Tibial artery (tissue), 4 donors: ENCODE data around the gene CHDH.

Source experiments
- DNase-seq, 2 donors: peaks; one replicate each; pipeline ENCODE4 v3.0.0-alpha.2; 2019
- H3K27ac ChIP-seq, 2 donors: fragments of 200-600 bp; sonication (generic) in 1 of 2; 1 replicate in 1 of 2; 2 replicates in 1 of 2; pipeline ENCODE4 v1.5.1; 2018 to 2019; ENCODE audit warnings: mild to moderate bottlenecking in 1 of 2
- H3K27me3 ChIP-seq, 2 donors: fragments of 200-600 bp; sonication (generic) in 1 of 2; one replicate each; pipeline versions ENCODE4 v1.5.1 to v1.6.0; 2016 to 2019
- H3K36me3 ChIP-seq, 3 donors: fragments of 200-600 bp; sonication (generic) in 2 of 3; one replicate each; pipeline ENCODE4 v1.5.1; 2016 to 2019; ENCODE audit warnings: mild to moderate bottlenecking in 2 of 3
- H3K4me1 ChIP-seq, 4 donors: fragments of 200-600 bp; sonication (generic) in 2 of 4; 1 replicate in 3 of 4; 2 replicates in 1 of 4; pipeline ENCODE4 v1.5.1; 2016 to 2019
- H3K4me3 ChIP-seq, 2 donors: fragments of 200-600 bp; sonication (generic) in 1 of 2; 1 replicate in 1 of 2; 2 replicates in 1 of 2; pipeline ENCODE4 v1.5.1; 2018 to 2019; ENCODE audit warnings: mild to moderate bottlenecking in 2 of 2
- H3K9me3 ChIP-seq, 3 donors: fragments of 200-600 bp; sonication (generic) in 1 of 3; one replicate each; pipeline ENCODE4 v1.5.1; 2016 to 2019
- CTCF ChIP-seq, 2 experiments: fragments of 200-600 bp in 1 of 2; fragments of 450-650 bp in 1 of 2; IDR thresholded peaks; one replicate each; pipeline ENCODE4 v1.5.1; 2017 to 2019; ENCODE audit warnings: antibody characterized with exemption in 2 of 2, mild to moderate bottlenecking in 1 of 2, moderate library complexity in 1 of 2
- intact Hi-C: fragments of 100-400 bp; cut with DNase I; formaldehyde crosslinking; loops from one replicate; pipeline ENCODE4 v1.15.0; 2023; ENCODE audit warnings: low total_unique reads

The CHDH gene

GRCh38 chr3:53791317-53791716 lies 54.9 kb downstream of the CHDH start:
- Histone ChIP-seq H3K27me3 (peaks cover 0 to 6% of the 10 kb centered on the region in 2 donors), H3K27ac (no peak overlapping the region), H3K4me3 (no peak overlapping the region), H3K4me1 (no peaks in the 10 kb centered on the region), H3K36me3 (no peaks in the 10 kb centered on the region), H3K9me3 (no peaks in the 10 kb centered on the region)
- intact Hi-C loops = no loop called here
- no peak for TF ChIP-seq CTCF (IDR thresholded peaks at IDR 0.05)
- no peak for DNase-seq

DNA sequence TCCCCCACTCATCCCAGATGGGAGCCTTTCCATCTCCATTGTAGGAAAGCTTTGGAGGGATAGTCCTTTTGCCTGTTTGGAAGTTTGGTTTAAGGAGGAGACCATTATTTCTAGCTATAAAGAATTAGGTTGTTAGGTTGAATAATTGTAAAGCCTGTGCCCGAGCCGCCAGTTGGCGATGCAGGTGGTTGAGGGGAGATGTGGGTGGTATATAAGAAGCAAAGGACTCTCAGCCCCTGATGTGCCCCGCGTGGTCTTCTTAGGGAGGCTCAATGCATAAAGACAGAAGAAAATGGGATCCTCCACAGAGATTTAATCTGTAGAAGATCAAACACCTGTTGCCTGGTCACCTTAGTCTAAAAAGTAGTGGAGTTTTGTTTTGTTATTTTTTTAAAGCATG lies 55.7 kb downstream of the CHDH start:
- Histone ChIP-seq H3K36me3 (no peaks in the 10 kb centered on the region), H3K4me3 (no peak overlapping the region), H3K27me3 (peaks cover 0 to 6% of the 10 kb centered on the region in 2 donors), H3K9me3 (no peaks in the 10 kb centered on the region), H3K27ac (no peak overlapping the region), H3K4me1 (no peaks in the 10 kb centered on the region)
- no peak for TF ChIP-seq CTCF (IDR thresholded peaks at IDR 0.05)
- intact Hi-C loops = no loop called here
- DNase-seq = no peak

DNA sequence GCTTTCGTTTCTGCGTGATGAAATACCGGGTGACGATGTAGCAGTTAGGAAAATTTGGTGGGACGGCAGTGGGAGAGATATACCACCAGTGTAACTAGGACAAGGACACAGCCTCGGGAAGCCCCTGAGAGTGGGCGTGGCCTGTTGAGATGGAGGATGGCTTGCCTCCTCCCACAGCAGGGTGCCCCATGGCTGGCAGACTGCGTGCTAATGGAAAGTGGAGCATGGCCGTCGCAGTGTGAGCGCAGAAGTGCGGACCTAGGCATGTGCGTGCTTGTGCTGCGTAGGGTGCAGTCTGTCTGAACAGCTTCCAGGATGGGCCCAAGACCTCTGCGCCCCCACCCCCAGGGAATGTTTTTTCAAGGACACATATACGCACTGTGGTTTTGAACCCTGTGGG lies 56.8 kb downstream of the CHDH start:
- no peak for DNase-seq
- TF ChIP-seq CTCF (IDR thresholded peaks at IDR 0.05) = no peak
- no peak overlapping the region for H3K27ac ChIP-seq
- no peak overlapping the region for H3K4me3 ChIP-seq
- no peaks in the 10 kb centered on the region for H3K4me1 ChIP-seq
- H3K27me3 ChIP-seq = peaks cover 0 to 3% of the 10 kb centered on the region in 2 donors
- H3K9me3 ChIP-seq = no peaks in the 10 kb centered on the region
- intact Hi-C loops = no loop called here
- H3K36me3 ChIP-seq = no peaks in the 10 kb centered on the region

GRCh38 chr3:53788038-53788437 lies 58.2 kb downstream of the CHDH start:
- no peak overlapping the region for H3K27ac ChIP-seq
- no peaks in the 10 kb centered on the region for H3K4me1 ChIP-seq
- no peaks in the 10 kb centered on the region for H3K9me3 ChIP-seq
- H3K27me3 ChIP-seq = peaks cover 0 to 3% of the 10 kb centered on the region in 2 donors
- H3K4me3 ChIP-seq = no peak overlapping the region
- no peak for TF ChIP-seq CTCF (IDR thresholded peaks at IDR 0.05)
- no peak for DNase-seq
- intact Hi-C loops = no loop called here
- H3K36me3 ChIP-seq = no peaks in the 10 kb centered on the region

DNA sequence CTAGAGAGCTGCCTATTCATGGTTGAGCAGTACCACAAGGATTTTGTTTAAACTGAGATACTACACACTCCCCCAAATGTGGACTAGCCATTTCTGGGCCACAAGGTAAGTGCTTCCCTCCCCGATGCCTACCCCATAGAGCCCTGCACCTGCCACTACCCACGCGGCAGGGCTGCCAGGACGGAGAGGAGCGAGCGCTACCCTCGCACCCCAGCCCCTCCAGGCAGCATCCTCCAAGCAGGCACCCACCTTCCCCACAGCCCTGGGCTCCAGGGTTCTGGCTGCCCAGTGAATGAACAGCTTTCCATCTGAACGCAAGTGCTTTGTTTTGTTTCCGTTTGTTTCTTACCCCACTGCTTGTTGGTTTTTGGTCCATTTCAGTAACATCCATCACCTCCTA lies 59.2 kb downstream of the CHDH start:
- no peak for DNase-seq
- Histone ChIP-seq H3K27ac (no peak overlapping the region), H3K9me3 (no peaks in the 10 kb centered on the region), H3K4me1 (no peaks in the 10 kb centered on the region), H3K36me3 (no peaks in the 10 kb centered on the region), H3K27me3 (peaks cover 0 to 3% of the 10 kb centered on the region in 2 donors), H3K4me3 (no peak overlapping the region)
- intact Hi-C loops = no loop called here
- TF ChIP-seq CTCF (IDR thresholded peaks at IDR 0.05) = no peak

DNA sequence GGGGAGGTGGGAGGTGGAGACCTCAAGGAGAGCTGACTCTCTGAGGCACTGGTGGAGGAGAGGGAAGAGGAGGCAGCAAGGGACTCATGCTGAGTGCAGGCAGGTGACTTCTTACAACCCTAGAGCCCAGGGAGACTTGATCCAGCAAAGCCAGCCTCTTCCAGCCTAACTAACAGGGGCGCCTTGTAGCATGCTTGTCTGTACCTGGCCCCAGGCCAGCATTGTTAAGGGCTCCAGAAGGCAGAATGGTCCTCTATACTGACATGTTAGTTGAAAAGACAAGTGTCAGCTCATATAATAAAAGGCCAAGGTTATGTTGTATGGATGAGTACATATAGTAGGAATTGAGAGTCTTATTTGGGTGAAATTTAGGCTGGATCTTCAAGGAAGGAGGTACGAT lies 65.4 kb downstream of the CHDH start:
- H3K27me3 ChIP-seq = no peaks in the 10 kb centered on the region
- TF ChIP-seq CTCF (IDR thresholded peaks at IDR 0.05) = no peak

More for the DNA sequence above, 65.4 kb downstream of the CHDH start:
- no peak for DNase-seq
- Histone ChIP-seq H3K27ac (no peak overlapping the region), H3K36me3 (no peaks in the 10 kb centered on the region), H3K4me1 (peaks cover 0 to 15% (median 11%) of the 10 kb centered on the region in 4 donors), H3K4me3 (no peak overlapping the region), H3K9me3 (no peaks in the 10 kb centered on the region)
- intact Hi-C loops = no loop called here
